Naive thymus-derived CD8-positive, alpha-beta T cell (primary cell): Measurements from ENCODE around the gene R3HDM4. TPM values are rescaled to one million over a fixed set of nuclear protein-coding genes. Genes with fewer than 3 reads are reported as not detected.
A peak's percentile ranks its signal among the peaks of the same experiment; 100 is the strongest.
"Not testable (repeated sequence)": the region's sequence is repeated elsewhere in the genome, so short reads cannot be mapped to it uniquely, and the experiment has no call there.

ENCODE experiments used
- ATAC-seq, 2 donors: fragments of 150-1000 bp; cut with Tn5 transposase in 1 of 2; sonication (Bioruptor Pico), chemical (Tn5 transposase) in 1 of 2; 1 replicate in 1 of 2; 2 replicates in 1 of 2; pipeline ENCODE4 v1.10.0; 2021; ENCODE audit warnings: mild to moderate bottlenecking in 2 of 2, moderate library complexity in 2 of 2
- POLR2A ChIA-PET: fragments of 350-600 bp; sonication (Branson Sonifier 250); formaldehyde crosslinking; loops from one replicate; lab custom pipeline; 2021; ENCODE audit warnings: antibody characterized with exemption; lab: Charles Lee
- DNase-seq, 10 donors: peaks; one replicate each; pipeline versions ENCODE4 v3.0.0 to v3.0.0-alpha.2; 2020 to 2022
- H3K27ac Mint-ChIP-seq, 10 donors: one replicate each; pipeline ENCODE4 v1.8.0; 2020 to 2022; ENCODE audit warnings: mild to moderate bottlenecking in 10 of 10, mixed read lengths in 10 of 10, moderate library complexity in 4 of 10, inconsistent platforms in 1 of 10
- H3K27me3 Mint-ChIP-seq, 5 donors: one replicate each; pipeline ENCODE4 v1.8.0; 2021 to 2022; ENCODE audit warnings: mixed read lengths in 5 of 5
- H3K36me3 Mint-ChIP-seq, 3 donors: one replicate each; pipeline ENCODE4 v1.8.0; 2020 to 2022; ENCODE audit warnings: mixed read lengths in 3 of 3, mild to moderate bottlenecking in 2 of 3, inconsistent platforms in 1 of 3
- H3K4me1 Mint-ChIP-seq, 4 donors: one replicate each; pipeline ENCODE4 v1.8.0; 2021 to 2022; ENCODE audit warnings: mixed read lengths in 4 of 4
- H3K4me3 Mint-ChIP-seq, 10 donors: one replicate each; pipeline ENCODE4 v1.8.0; 2020 to 2022; ENCODE audit warnings: mild to moderate bottlenecking in 10 of 10, mixed read lengths in 10 of 10, moderate library complexity in 6 of 10, inconsistent platforms in 1 of 10
- H3K9me3 Mint-ChIP-seq, 9 donors: one replicate each; pipeline ENCODE4 v1.8.0; 2020 to 2022; ENCODE audit warnings: mixed read lengths in 9 of 9, mild to moderate bottlenecking in 3 of 9, inconsistent platforms in 1 of 9, moderate library complexity in 1 of 9
- polyA plus RNA-seq, 3 donors: library from polyadenylated mRNA; unstranded; fragments of 300-500 nt; fragmentation: Illumina TruSeq; gene quantifications; one replicate each; pipeline ENCODE4 v1.2.3, GENCODE V29; 2021
- total RNA-seq, 8 experiments: library from RNA in 2 of 8; stranded (reverse) in 2 of 8; gene quantifications; one replicate each; pipeline ENCODE4 v1.2.3 and lab custom pipeline; 2021 to 2026

The R3HDM4 gene
- total and polyA plus RNA-seq, 5 experiments from 2014 or later = 137 to 238 (median 182) TPM

DNA sequence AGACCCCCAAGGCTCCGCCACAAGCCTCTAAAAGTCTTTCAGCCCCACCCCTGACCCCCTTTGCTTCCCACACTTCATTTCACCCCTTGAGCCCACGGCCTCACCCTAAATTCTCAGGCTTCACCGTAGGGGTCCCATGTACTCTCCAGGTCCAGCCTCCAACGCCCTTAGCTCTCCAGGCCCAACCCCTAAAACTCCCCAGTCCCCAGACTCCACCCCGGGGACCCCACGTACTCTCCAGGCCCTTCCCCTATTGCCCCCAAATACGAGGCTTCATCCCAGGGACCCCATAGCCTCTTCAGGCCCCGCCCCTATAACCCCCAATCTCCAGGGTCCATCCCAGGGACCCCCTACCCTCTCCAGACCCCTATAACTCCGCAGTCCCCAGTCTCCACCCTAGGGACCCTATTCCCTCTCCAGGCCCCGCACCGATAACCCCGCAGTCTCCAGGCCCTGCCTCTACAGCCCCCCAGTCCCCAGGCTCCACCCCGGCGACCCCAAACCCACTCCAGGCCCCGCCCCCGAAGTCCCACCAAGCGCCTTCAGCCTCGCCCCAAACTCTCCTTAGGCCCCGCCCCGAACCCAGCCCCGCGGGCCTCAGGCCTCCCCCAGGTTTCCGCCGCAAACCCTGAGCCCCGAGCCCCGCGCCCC, 20.7 kb downstream of the R3HDM4 start:
- Mint-ChIP-seq H3K4me1 (peaks cover 6 to 41% (median 32%) of the 10 kb centered on the region in 4 donors), H3K36me3 (peaks cover 0 to 25% (median 6%) of the 10 kb centered on the region in 3 donors), H3K27me3 (peaks cover 0 to 3% (median 0%) of the 10 kb centered on the region in 5 donors), H3K27ac (peak overlapping the region; percentile 59 to 99 (median 80)), H3K4me3 (peak overlapping the region; percentile 73 to 91 (median 80)), H3K9me3 (no peaks in the 10 kb centered on the region)
- DNase-seq (peak in 1 of 10 donors; percentile 53), ATAC-seq (peak in 1 of 2 donors; percentile 22)
- POLR2A ChIA-PET = interaction anchor here (0.6 to 14.3 kb wide), 20 partner anchors 10 to 377 kb away, joined by 3 to 376 read pairs (median 7); partner anchors contain the start of genes ARHGAP45, CIRBP, KISS1R and R3HDM4

DNA sequence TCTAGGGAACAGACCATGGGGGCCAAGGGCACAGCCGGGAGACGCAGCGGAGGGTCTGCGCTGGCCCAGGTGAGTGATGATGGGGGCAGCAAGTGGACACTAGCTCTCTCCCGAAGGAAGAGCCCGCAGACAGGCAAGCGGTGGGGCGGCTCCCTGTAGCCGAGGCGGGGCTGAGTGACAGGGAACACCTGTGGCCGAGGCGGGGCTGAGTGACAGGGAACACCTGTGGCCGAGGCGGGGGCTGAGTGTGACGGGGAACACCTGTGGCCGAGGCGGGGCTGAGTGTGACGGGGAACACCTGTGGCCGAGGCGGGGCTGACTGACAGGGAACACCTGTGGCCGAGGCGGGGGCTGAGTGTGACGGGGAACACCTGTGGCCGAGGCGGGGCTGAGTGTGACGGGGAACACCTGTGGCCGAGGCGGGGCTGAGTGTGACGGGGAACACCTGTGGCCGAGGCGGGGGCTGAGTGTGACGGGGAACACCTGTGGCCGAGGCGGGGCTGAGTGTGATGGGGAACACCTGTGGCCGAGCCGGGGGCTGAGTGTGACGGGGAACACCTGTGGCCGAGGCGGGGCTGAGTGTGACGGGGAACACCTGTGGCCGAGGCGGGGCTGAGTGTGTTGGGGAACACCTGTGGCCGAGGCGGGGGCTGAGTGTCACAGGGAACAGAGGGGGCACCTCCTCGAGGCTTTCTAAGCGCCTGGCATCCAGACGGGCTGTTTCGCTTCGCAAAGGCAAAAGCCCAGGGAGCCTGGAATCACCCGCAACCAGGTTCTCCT, 21.4 kb downstream of the R3HDM4 start:
- peaks cover 0 to 22% (median 2%) of the 10 kb centered on the region in 3 donors for H3K36me3 Mint-ChIP-seq
- POLR2A ChIA-PET = interaction anchor here (0.9 to 14.3 kb wide), 11 partner anchors 9 to 378 kb away, joined by 3 to 376 read pairs (median 12); partner anchors contain the start of genes CIRBP, KISS1R and WDR18
- peaks cover 6 to 45% (median 32%) of the 10 kb centered on the region in 4 donors for H3K4me1 Mint-ChIP-seq

DNA sequence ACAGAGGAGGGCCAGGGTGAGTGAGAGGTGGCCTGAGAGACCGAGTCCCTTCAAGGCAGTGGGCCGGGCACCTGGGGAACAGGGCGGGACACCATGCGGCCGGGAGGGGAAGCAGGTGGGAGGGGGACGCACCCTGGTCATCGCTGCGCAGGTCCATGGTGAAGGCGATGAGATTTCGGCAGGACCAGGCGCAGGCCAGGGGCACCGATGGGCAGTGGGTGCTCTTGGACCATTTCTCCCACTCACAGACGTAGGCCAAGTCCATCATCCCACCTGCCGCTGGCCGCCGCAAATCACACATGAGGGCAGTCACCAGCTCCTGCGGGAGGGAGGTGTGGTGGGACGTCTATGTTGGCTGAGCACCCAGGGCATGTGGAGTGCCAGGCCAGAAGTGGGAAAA, 22.2 kb downstream of the R3HDM4 start:
- H3K9me3 Mint-ChIP-seq = no peaks in the 10 kb centered on the region
- POLR2A ChIA-PET = interaction anchor here (0.9 to 14.3 kb wide), 4 partner anchors 15 to 27 kb away, joined by 3 to 376 read pairs (median 4); partner anchors contain the start of gene KISS1R
- DNase-seq = no peak
- peaks cover 0 to 3% (median 0%) of the 10 kb centered on the region in 5 donors for H3K27me3 Mint-ChIP-seq
- H3K4me3 Mint-ChIP-seq = peak overlapping the region; percentile 33 to 84 (median 70)
- ATAC-seq = no peak
- H3K36me3 Mint-ChIP-seq = peaks cover 0 to 19% (median 2%) of the 10 kb centered on the region in 3 donors
- H3K4me1 Mint-ChIP-seq = peaks cover 6 to 45% (median 32%) of the 10 kb centered on the region in 4 donors
- peak overlapping the region in 7 of 10 donors; percentile 15 to 79 (median 48) for H3K27ac Mint-ChIP-seq

More for the DNA sequence above, 21.4 kb downstream of the R3HDM4 start:
- ATAC-seq, H3K9me3 Mint-ChIP-seq, H3K27me3 Mint-ChIP-seq, DNase-seq: not testable (repeated sequence)
- Mint-ChIP-seq H3K27ac (peak overlapping the region; percentile 37 to 99 (median 76)), H3K4me3 (peak overlapping the region; percentile 44 to 91 (median 80))

DNA sequence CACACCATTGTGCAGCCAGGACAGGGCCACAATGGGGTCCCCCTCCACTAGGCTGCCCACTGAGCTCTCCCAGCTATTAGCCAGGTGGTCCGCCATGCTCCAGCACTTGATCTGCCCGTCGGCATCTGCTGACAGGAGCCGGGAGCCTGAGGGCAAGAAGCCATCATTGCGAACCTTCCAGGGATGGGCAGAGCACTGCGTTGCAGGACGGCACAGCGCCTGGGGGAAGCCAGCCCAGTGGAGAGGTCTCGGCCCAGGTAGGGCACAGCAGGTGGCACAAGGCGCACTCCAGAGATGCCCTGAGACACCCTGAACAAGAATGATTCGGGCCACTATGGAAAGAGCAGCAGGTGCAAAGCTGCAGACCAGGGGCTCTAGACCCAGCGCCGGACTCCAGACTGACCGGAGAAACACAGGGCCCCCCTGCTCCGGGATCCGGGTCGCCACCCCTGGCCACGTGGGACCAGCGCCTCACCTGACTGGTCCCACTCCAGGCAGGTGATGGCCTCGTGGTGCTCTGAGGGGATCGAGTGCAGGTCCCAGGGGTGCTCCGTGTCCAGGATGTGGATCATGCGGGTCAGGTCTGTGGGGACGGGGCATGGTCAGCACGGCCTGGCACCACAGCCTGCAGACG, 23.2 kb downstream of the R3HDM4 start:
- DNase-seq (no peak), ATAC-seq (no peak)
- Mint-ChIP-seq H3K4me1 (peaks cover 6 to 42% (median 30%) of the 10 kb centered on the region in 4 donors), H3K4me3 (peak overlapping the region in 6 of 10 donors; percentile 6 to 73 (median 25)), H3K27me3 (peaks cover 0 to 3% (median 0%) of the 10 kb centered on the region in 5 donors), H3K27ac (peak overlapping the region in 6 of 10 donors; percentile 17 to 89 (median 69)), H3K36me3 (peaks cover 0 to 22% (median 3%) of the 10 kb centered on the region in 3 donors), H3K9me3 (no peaks in the 10 kb centered on the region)
- POLR2A ChIA-PET = interaction anchor here (0.8 to 14.3 kb wide), 5 partner anchors 16 to 29 kb away, joined by 4 to 376 read pairs (median 5); partner anchors contain the start of gene KISS1R

DNA sequence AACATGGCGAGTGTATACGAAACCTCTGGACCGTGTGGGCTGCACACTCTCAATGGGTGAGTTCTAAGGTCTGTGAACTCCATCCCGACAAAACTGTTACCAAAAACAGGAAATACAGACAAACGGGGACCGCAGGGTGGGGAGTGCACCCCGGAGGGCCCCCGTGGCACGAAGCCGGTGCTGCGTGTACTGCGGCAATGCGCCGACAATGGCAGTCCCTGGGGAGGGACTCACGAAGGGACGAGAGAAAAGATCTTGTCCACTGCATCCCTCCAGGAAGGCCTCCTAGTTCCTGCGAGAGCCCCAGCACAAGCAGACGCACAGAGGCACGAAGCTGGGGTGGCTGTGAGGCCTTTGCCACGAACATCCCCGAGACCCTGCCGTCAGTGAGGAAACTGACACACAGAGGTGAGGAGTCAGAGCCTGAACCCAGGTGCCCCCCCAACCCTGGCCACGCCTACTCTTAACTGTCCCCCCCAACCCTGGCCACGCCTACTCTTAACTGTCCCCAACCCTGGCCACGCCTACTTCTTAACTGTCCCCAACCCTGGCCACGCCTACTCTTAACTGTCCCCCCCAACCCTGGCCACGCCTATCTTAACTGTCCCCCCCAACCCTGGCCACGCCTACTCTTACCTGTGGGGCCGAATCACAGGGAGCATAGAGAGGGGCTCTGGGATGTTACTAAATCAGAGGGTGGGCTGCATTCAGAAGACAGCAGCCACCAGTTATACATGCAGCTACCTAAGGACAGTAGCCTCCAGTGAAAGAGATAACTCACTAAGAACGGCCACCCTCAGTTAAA, 24.2 kb downstream of the R3HDM4 start:
- H3K27ac Mint-ChIP-seq = peak overlapping the region in 7 of 10 donors; percentile 18 to 96 (median 84)
- peaks cover 0 to 3% (median 0%) of the 10 kb centered on the region in 5 donors for H3K27me3 Mint-ChIP-seq
- ATAC-seq (peak in 1 of 2 donors; percentile 48), DNase-seq (peak in 3 of 10 donors; percentile 42 to 75 (median 58))
- peaks cover 0 to 22% (median 3%) of the 10 kb centered on the region in 3 donors for H3K36me3 Mint-ChIP-seq
- POLR2A ChIA-PET = interaction anchor here (0.6 to 14.3 kb wide), 10 partner anchors 10 to 187 kb away, joined by 3 to 376 read pairs (median 4); partner anchors contain the start of gene KISS1R
- H3K4me3 Mint-ChIP-seq = peak overlapping the region in 6 of 10 donors; percentile 20 to 74 (median 53)
- H3K4me1 Mint-ChIP-seq = peaks cover 6 to 39% (median 26%) of the 10 kb centered on the region in 4 donors
- no peaks in the 10 kb centered on the region for H3K9me3 Mint-ChIP-seq

DNA sequence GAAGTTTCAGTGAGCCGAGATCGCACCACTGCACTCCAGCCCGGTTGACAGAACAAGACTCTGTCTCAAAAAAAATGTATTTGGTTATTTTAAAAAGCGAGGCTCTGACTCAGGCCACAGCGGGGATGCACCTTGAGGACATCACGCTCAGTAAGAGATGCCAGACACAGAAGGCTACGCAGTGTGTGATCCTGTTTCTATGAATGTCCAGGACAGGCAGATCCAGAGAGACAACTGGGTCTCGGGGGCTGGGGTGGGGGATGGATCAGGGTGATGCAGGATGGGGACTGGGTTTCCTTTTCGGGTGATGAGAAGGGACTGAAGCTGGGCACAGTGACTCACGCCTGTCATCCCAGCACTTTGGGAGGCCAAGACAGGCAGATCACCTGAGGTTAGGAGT, 25.4 kb downstream of the R3HDM4 start:
- no peak for DNase-seq
- peak overlapping the region in 3 of 10 donors; percentile 81 to 96 (median 89) for H3K27ac Mint-ChIP-seq
- peak overlapping the region in 2 of 10 donors; percentile 1 to 74 for H3K4me3 Mint-ChIP-seq
- POLR2A ChIA-PET = interaction anchor here (0.6 to 14.3 kb wide), 6 partner anchors 9 to 1197 kb away, joined by 3 to 376 read pairs (median 4); partner anchors contain the start of gene KISS1R
- no peaks in the 10 kb centered on the region for H3K27me3 Mint-ChIP-seq
- peaks cover 2 to 32% (median 17%) of the 10 kb centered on the region in 4 donors for H3K4me1 Mint-ChIP-seq
- no peaks in the 10 kb centered on the region for H3K9me3 Mint-ChIP-seq
- no peak for ATAC-seq
- peaks cover 0 to 26% (median 2%) of the 10 kb centered on the region in 3 donors for H3K36me3 Mint-ChIP-seq

DNA sequence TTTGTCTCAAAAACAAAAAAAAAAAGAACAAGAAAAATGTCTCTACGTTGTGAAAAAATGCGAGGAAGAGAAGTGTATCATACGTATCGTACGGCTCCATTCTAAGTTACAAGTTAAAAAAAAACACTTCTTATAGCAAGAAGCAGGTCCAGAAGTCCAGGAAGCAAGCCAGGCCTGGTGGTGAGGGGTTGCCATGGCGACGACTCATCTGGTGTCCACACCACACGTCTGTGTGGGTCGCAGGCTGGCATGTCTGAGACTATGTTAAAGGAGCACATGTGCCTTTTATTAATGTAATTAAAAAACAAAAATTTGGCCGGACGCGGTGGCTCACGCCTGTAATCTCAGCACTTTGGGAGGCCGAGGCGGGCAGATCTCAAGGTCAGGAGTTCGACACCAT, 25.9 kb downstream of the R3HDM4 start:
- no peak for DNase-seq
- Mint-ChIP-seq H3K4me1 (peaks cover 4 to 31% (median 14%) of the 10 kb centered on the region in 4 donors), H3K4me3 (peak overlapping the region in 2 of 10 donors; percentile 14 to 45), H3K27me3 (no peaks in the 10 kb centered on the region), H3K9me3 (no peaks in the 10 kb centered on the region), H3K27ac (peak overlapping the region in 3 of 10 donors; percentile 81 to 96 (median 89)), H3K36me3 (peaks cover 0 to 28% (median 2%) of the 10 kb centered on the region in 3 donors)
- POLR2A ChIA-PET = interaction anchor here (1.1 to 14.3 kb wide), 4 partner anchors 10 to 30 kb away, joined by 3 to 376 read pairs (median 4); partner anchors contain the start of gene KISS1R
- no peak for ATAC-seq

DNA sequence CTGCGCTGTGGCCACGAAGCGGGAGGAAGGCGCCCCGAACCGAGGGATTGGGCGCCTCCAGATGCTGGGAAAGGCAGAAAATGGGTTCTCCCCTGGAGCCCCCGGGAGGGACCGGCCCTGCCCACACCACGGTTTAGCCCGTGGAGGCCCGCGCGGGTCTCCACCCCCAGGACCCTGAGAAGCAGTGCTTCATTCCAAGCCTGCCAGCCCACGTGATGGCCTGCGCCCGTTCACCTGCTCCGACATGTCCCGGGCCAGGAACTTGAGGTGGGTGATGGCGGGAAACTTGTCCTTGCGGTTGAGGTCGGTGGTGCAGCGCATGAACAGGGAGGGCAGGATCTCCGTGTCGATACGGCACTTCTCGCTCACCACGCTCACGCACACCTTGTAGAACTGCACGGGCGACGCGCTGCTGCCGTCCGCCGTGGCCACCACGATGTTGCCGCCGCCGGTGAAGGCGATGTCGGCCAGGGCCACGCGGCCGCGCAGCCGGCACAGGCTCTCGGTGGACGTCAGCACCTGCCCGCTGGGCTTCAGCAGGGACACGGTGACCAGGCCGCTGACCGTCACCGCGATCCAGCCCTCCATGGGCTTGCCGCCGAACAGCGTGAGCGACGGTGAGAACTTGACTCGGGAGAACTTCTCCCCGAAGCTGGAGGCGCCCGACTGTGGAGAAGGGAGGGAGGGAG, 27.3 kb downstream of the R3HDM4 start:
- H3K9me3 Mint-ChIP-seq = no peaks in the 10 kb centered on the region
- no peak for ATAC-seq
- DNase-seq = no peak
- peaks cover 0 to 25% (median 5%) of the 10 kb centered on the region in 4 donors for H3K4me1 Mint-ChIP-seq
- POLR2A ChIA-PET = no interaction called here
- no peak overlapping the region for H3K4me3 Mint-ChIP-seq
- H3K36me3 Mint-ChIP-seq = peaks cover 0 to 34% (median 2%) of the 10 kb centered on the region in 3 donors
- H3K27me3 Mint-ChIP-seq = no peaks in the 10 kb centered on the region
- H3K27ac Mint-ChIP-seq = no peak overlapping the region

DNA sequence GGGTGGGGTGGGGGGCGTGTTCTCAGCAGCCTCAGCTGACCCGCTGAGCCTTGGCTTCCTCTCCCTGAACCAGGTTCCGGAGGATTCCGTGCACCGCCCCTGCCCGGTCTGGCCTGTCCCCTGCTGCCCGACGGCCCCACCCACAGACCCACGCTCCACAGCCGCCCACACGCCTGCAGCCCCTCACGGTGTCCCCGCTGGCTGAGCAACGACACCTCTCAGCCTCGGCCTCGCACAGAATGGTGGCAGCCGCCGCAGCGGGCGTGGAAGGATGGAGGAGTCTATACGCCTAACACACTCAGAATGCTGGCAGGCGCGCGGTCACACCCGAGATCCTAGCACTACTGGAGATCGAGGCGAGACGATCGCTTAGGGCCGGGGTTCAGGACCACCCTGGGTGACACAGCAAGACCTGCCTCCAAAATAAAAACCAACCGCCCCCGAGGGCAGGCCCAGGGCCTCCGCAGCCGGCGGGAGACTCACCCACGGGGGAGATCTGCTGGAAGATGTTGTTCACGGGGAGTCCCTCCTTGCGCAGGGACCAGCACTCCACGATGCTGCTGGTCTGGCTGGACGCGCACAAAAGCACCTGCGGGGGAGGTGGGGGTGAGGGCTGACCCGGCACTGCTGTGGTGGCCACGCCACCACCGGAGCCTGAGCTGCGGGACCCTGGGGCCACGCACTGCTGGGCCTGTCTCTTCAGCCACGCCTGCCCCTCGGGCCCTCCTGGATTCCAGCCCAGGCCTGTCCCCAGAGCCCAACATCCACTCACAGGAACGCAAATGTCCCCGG, 28.4 kb downstream of the R3HDM4 start:
- POLR2A ChIA-PET = no interaction called here
- Mint-ChIP-seq H3K36me3 (peaks cover 0 to 37% (median 2%) of the 10 kb centered on the region in 3 donors), H3K9me3 (no peaks in the 10 kb centered on the region), H3K4me3 (no peak overlapping the region), H3K4me1 (peaks cover 0 to 20% (median 2%) of the 10 kb centered on the region in 4 donors), H3K27ac (no peak overlapping the region), H3K27me3 (no peaks in the 10 kb centered on the region)
- no peak for DNase-seq
- no peak for ATAC-seq

DNA sequence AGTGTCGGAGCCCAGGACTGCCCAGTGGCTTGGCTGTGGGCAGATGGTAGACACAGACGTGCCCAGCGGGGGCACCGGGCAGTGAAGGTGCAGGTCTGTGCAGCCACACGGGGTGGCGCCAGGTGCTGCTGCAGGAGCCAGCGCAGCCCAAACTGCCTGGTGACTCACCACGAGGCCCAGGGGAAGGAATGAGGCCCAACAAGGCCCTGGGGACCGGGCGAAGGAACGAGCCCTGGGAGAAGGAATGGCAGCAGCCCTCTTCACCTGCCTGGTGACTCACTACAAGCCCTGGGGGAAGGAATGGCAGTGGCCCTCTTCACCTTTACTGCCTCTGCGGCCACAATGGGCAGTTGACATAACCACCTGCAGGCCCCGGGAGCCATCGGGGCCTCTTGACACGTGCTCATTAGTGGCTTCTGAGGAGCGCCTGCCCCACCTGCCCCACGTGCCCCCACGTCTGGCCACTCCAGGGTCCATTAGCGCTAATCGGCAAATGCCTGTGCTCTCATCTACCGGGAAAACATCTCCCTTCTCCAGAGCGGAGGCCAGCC, 29.3 kb downstream of the R3HDM4 start:
- Mint-ChIP-seq H3K27ac (peak overlapping the region in 1 of 10 donors; percentile 47), H3K36me3 (peaks cover 0 to 32% (median 2%) of the 10 kb centered on the region in 3 donors), H3K4me3 (no peak overlapping the region), H3K9me3 (no peaks in the 10 kb centered on the region), H3K4me1 (peaks cover 0 to 13% (median 1%) of the 10 kb centered on the region in 4 donors), H3K27me3 (no peaks in the 10 kb centered on the region)
- POLR2A ChIA-PET = interaction anchor here (1.4 to 2.1 kb wide), 2 partner anchors 9 to 21 kb away, joined by 4 to 12 read pairs; partner anchors contain the start of genes MED16 and RNU6-9
- no peak for DNase-seq
- no peak for ATAC-seq
